ENCODE results near the gene KRT3.
"Not testable (repeated sequence)": the region's sequence is repeated elsewhere in the genome, so short reads cannot be mapped to it uniquely, and the experiment has no call there.

Gene KRT3

DNA sequence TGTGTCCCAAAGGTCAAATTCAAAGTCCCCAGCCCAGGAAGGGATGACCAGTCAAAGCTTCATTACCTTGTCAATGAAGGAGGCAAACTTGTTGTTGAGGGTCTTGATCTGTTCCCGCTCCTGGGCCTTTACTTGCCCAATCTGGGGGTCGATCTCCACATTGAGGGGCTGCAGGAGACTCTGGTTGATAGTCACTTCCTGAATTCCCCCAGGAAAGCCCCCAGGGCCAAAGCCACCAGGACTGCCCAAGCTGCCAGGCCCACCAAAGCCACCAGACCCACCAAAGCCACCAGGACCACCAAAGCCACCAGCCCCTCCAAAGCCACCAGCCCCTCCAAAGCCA, 614 bp downstream of the KRT3 start:
- H3K27ac ChIP-seq (ENCODE audit: low read length); H3K9me3 ChIP-seq (ENCODE audit: control insufficient read depth in 2 of 2, low read length in 2 of 2); H3K4me1 ChIP-seq (ENCODE audit: control insufficient read depth, insufficient read depth, low read length); H3K36me3 ChIP-seq (ENCODE audit: control insufficient read depth in 2 of 2, insufficient read depth in 2 of 2, low read length in 2 of 2); H3K9ac ChIP-seq (ENCODE audit: low read length in 2 of 2); H3K4me3 ChIP-seq (ENCODE audit: low read length in 2 of 2): not testable (repeated sequence)
- peaks cover 14 to 16% of the 10 kb centered on the region in 2 donors for H3K27me3 ChIP-seq (ENCODE audit: control insufficient read depth in 1 of 2, insufficient read depth in 2 of 2, low read length in 2 of 2)

DNA sequence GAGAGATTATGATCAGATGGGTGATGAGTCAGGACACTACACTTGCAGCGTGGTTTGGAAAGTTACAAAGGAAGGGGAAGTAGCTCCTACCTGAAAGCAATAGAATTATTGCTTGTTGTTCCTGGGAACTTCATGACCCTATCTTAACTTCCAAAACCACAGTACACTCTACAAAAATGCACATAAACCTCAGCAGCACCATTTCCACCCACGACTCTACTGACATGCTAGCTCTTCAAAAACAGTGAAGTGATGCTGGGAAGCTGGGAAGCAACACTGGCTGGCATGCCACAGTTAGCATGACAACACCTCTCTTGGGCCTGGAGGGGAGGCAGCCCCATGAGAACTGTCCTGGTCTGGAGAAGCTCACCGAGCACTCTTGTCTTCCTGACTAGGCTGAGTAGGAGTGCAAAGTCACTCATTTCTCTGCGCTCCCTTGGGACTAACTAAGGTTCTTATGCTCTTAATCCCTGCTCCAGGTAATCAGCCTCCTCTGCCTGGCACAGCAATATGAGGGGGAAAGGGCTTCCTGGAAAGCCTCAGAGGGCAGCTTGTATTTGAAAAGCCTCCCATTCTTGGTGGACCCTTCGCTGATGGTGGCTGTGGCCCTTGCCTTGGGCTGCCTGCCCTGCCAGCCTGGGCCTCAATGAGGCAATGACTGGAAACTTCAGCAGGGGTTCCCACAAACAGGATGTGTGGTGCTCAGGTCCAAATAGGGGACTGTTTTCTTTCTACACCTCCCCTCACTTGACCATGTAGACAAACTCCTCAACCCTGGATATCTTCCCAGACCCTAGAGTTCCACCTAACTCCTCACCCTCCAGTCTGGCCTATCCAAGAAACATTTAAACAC, 1.2 kb downstream of the KRT3 start:
- H3K4me3 ChIP-seq (ENCODE audit: low read length in 2 of 2): no peak overlapping the region
- H3K4me1 ChIP-seq (ENCODE audit: control insufficient read depth, insufficient read depth, low read length): peaks cover 6% of the 10 kb centered on the region
- no peaks in the 10 kb centered on the region for H3K9me3 ChIP-seq (ENCODE audit: control insufficient read depth in 2 of 2, low read length in 2 of 2)
- no peak overlapping the region for H3K9ac ChIP-seq (ENCODE audit: low read length in 2 of 2)
- peaks cover 14 to 22% of the 10 kb centered on the region in 2 donors for H3K27me3 ChIP-seq (ENCODE audit: control insufficient read depth in 1 of 2, insufficient read depth in 2 of 2, low read length in 2 of 2)
- no peak overlapping the region for H3K27ac ChIP-seq (ENCODE audit: low read length)
- no peaks in the 10 kb centered on the region for H3K36me3 ChIP-seq (ENCODE audit: control insufficient read depth in 2 of 2, insufficient read depth in 2 of 2, low read length in 2 of 2)

DNA sequence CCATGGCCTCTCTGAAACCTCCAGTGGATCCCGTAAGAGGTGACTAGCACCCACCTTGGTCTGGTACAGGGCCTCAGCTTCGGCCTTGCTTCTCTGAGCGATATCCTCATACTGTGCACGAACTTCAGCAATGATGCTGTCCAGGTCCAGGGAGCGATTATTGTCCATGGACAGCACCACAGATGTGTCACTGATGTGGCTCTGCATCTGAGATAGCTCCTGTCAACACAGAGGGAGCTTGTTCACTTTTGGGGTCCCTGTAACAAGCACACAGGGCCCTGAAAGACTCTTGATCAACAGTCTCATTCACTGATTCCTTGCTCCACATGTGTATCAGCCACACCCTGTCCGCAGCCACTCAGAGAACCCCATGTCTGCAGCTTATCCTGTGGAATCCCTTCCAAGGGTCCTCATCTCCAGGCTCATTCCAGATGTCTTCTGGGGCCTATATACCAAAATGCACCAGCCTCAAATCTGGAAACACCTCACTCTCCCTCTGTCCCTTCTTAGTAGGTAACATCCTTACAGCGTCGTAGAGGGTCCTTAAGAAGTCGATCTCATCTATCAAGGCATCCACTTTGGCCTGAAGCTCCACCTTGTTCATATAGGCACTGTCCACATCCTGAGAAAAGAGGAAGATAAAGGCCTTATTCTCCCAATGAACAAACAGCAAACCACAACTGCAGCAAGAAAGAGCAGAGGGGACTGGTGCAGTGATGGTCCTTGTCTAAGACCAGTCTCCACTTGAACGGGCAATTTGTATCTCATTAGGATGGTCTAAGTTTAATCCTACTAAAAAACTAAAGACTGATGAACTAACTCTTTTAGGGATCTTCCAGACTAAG, 3.5 kb downstream of the KRT3 start:
- Histone ChIP-seq H3K4me1 (ENCODE audit: control insufficient read depth, insufficient read depth, low read length) (peaks cover 6% of the 10 kb centered on the region), H3K9me3 (ENCODE audit: control insufficient read depth in 2 of 2, low read length in 2 of 2) (no peaks in the 10 kb centered on the region), H3K27me3 (ENCODE audit: control insufficient read depth in 1 of 2, insufficient read depth in 2 of 2, low read length in 2 of 2) (peaks cover 19 to 23% of the 10 kb centered on the region in 2 donors), H3K36me3 (ENCODE audit: control insufficient read depth in 2 of 2, insufficient read depth in 2 of 2, low read length in 2 of 2) (no peaks in the 10 kb centered on the region), H3K27ac (ENCODE audit: low read length) (no peak overlapping the region), H3K4me3 (ENCODE audit: low read length in 2 of 2) (no peak overlapping the region), H3K9ac (ENCODE audit: low read length in 2 of 2) (no peak overlapping the region)

DNA sequence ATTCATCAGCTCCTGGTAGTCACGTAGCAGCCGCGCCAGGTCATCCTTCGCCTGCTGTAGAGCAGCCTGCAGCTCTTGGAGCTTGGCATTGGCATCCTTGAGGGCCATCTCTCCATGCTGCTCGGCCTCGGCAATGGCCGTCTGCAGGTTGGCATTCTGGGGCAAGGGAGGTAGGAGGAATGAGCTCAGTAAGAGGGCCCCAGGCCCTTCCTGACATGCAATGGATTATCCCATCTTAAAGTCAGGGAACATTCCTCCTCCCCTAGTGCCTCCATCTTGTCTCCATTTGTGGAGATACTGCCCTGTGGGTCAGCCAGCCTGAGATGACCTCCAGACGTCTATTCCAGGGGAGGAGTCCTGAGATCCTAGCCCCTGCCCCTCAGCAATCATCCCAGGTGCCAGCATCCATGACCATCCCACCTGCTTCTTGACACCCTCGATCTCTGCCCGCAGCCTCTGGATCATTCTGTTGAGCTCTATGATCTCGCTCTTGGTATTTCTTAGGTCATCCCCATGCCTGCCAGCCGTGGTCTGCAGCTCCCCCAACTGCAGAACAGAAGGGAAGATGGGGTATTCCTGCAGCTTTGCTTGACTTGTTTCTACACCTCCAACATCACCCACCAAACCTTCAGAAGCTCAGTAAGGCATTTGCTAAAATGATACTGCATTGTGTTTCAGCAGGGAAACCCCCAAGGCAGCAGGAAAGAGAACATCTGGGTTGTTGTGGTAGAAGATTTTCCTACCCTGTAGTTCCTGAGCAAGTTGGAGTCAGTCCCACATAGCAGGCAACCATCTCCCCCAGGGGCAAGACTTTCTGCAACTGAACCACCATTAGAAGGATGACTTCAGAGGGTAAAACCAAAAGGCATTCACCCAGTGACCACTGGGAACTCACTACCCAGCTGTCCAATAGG, 4.4 kb downstream of the KRT3 start:
- H3K4me3 ChIP-seq (ENCODE audit: low read length in 2 of 2): no peak overlapping the region
- H3K4me1 ChIP-seq (ENCODE audit: control insufficient read depth, insufficient read depth, low read length): peaks cover 6% of the 10 kb centered on the region
- no peaks in the 10 kb centered on the region for H3K36me3 ChIP-seq (ENCODE audit: control insufficient read depth in 2 of 2, insufficient read depth in 2 of 2, low read length in 2 of 2)
- no peaks in the 10 kb centered on the region for H3K9me3 ChIP-seq (ENCODE audit: control insufficient read depth in 2 of 2, low read length in 2 of 2)
- H3K27ac ChIP-seq (ENCODE audit: low read length): no peak overlapping the region
- peaks cover 19 to 23% of the 10 kb centered on the region in 2 donors for H3K27me3 ChIP-seq (ENCODE audit: control insufficient read depth in 1 of 2, insufficient read depth in 2 of 2, low read length in 2 of 2)
- H3K9ac ChIP-seq (ENCODE audit: low read length in 2 of 2): no peak overlapping the region

DNA sequence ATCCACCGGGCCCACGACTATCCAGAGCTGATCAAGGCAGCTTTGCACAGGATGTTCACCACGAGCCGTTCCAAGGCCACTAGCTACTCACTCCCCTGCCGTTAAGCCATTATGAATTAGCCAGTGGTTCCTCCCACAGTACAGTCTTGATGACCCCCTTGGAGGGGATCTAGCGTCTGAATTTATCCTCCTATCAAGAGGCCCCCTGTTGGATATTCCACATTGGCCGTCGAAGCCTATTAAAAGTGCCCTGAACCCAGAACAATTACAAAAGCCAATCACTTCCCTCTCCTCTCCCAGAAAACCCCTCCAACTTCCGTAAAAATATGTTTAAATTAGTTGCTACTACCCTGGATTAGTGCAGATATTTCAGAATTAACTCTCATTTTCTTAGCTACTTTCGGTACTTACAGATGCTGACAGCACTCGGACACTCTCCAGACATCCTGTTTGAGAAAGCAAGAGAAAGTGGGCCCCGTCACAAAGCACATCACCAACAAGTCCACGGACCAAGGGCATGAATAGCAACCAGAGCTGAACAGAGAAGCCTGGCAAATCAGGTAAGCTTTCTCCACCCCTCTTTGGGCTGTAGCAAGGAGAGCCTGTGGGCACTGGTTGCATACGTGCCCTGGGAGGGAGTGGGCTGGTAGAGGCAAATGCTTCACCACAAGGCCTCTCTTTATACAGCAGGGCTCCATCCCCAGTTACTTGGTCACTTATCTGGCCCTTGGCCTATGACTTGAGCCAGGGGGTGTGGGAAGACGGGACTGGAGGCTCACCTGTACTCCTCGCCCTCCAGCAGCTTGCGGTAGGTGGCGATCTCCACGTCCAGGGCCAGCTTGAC, 5.3 kb downstream of the KRT3 start:
- no peak overlapping the region for H3K9ac ChIP-seq (ENCODE audit: low read length in 2 of 2)

DNA sequence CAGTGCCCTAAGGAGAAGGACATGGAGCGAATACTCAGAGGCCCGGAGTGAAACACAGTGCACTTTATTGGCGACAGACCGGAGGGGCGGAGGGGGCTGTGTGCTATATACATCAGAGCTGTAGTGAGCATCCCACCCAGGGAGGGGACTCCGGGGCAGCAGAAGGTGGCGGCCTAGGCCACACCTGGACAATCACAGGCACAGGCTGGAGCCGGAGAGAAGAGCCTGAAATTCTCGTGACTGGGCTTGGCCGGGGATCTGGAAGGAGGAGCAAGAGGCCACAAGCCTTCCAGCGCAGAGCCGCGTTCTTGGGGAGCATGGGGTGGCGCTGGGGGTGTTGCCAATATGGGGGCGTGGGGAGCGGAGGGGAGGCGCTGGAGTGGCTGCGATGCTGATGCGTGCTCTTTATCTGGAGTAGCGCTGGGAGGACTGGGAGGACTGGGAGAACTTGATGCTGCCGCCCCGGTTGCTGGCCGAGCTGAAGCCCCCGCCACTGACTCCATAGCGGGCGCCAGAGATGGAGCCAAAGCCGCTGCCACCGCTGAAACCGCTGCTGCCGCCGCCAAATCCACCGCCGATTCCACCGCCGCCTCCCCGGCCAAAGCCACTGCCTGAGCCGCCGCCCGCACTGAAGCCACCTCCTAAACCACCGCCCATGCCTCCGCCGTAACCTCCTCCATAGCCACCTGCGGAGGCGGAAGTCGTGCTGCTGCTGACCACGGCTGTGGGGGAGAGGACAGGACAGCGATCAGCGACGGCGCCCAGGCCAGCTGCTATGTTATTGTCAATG, 6.1 kb downstream of the KRT3 start:
- no peak overlapping the region for H3K27ac ChIP-seq (ENCODE audit: low read length)
- no peak overlapping the region for H3K9ac ChIP-seq (ENCODE audit: low read length in 2 of 2)
- H3K27me3 ChIP-seq (ENCODE audit: control insufficient read depth in 1 of 2, insufficient read depth in 2 of 2, low read length in 2 of 2): peaks cover 19 to 23% of the 10 kb centered on the region in 2 donors
- no peaks in the 10 kb centered on the region for H3K36me3 ChIP-seq (ENCODE audit: control insufficient read depth in 2 of 2, insufficient read depth in 2 of 2, low read length in 2 of 2)
- no peak overlapping the region for H3K4me3 ChIP-seq (ENCODE audit: low read length in 2 of 2)
- H3K9me3 ChIP-seq (ENCODE audit: control insufficient read depth in 2 of 2, low read length in 2 of 2): no peaks in the 10 kb centered on the region
- H3K4me1 ChIP-seq (ENCODE audit: control insufficient read depth, insufficient read depth, low read length): peaks cover 6% of the 10 kb centered on the region

More for the DNA sequence above, 5.3 kb downstream of the KRT3 start:
- no peaks in the 10 kb centered on the region for H3K9me3 ChIP-seq (ENCODE audit: control insufficient read depth in 2 of 2, low read length in 2 of 2)
- H3K36me3 ChIP-seq (ENCODE audit: control insufficient read depth in 2 of 2, insufficient read depth in 2 of 2, low read length in 2 of 2): no peaks in the 10 kb centered on the region
- peaks cover 19 to 23% of the 10 kb centered on the region in 2 donors for H3K27me3 ChIP-seq (ENCODE audit: control insufficient read depth in 1 of 2, insufficient read depth in 2 of 2, low read length in 2 of 2)
- H3K27ac ChIP-seq (ENCODE audit: low read length): no peak overlapping the region
- peaks cover 6% of the 10 kb centered on the region for H3K4me1 ChIP-seq (ENCODE audit: control insufficient read depth, insufficient read depth, low read length)
- H3K4me3 ChIP-seq (ENCODE audit: low read length in 2 of 2): no peak overlapping the region

DNA sequence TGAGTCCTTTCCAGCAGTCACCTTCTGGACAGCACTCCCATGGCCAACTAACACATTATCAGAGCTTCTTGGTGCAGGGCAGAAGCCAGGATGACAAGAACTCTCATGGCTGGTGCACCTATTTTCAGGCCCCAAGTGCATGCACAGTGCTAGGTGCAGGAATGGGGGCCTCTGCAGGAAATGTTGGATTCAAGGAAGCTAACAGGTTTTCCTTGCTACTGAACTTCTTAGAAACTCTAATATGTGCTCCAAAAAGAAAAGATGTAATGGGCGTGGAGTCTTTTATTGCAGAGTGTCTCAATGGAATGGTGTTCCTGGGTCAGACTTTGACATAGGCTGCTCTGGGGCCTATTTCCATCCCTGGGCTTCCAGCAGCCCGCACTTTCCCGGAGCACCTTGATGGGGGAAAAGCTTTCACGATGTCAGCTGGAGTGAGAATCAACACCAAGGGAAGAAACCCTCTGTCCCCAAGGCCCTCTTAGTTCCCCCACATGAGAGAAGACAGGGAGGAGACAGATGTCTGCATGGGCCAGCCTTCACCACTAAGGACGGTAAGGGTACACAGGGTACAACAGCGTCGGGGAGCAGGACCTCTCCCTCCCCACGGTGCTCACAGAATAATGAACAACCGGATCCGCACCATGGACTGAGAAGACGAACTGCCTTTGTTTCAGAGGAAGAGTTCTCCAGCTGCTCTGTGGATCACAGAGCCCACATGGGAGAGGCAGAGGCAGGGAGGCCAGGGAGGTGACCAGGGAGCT, 6.9 kb downstream of the KRT3 start:
- peaks cover 6% of the 10 kb centered on the region for H3K4me1 ChIP-seq (ENCODE audit: control insufficient read depth, insufficient read depth, low read length)
- H3K4me3 ChIP-seq (ENCODE audit: low read length in 2 of 2): no peak overlapping the region
- H3K27ac ChIP-seq (ENCODE audit: low read length): no peak overlapping the region
- no peaks in the 10 kb centered on the region for H3K9me3 ChIP-seq (ENCODE audit: control insufficient read depth in 2 of 2, low read length in 2 of 2)
- no peaks in the 10 kb centered on the region for H3K36me3 ChIP-seq (ENCODE audit: control insufficient read depth in 2 of 2, insufficient read depth in 2 of 2, low read length in 2 of 2)
- peaks cover 20 to 21% of the 10 kb centered on the region in 2 donors for H3K27me3 ChIP-seq (ENCODE audit: control insufficient read depth in 1 of 2, insufficient read depth in 2 of 2, low read length in 2 of 2)
- no peak overlapping the region for H3K9ac ChIP-seq (ENCODE audit: low read length in 2 of 2)

DNA sequence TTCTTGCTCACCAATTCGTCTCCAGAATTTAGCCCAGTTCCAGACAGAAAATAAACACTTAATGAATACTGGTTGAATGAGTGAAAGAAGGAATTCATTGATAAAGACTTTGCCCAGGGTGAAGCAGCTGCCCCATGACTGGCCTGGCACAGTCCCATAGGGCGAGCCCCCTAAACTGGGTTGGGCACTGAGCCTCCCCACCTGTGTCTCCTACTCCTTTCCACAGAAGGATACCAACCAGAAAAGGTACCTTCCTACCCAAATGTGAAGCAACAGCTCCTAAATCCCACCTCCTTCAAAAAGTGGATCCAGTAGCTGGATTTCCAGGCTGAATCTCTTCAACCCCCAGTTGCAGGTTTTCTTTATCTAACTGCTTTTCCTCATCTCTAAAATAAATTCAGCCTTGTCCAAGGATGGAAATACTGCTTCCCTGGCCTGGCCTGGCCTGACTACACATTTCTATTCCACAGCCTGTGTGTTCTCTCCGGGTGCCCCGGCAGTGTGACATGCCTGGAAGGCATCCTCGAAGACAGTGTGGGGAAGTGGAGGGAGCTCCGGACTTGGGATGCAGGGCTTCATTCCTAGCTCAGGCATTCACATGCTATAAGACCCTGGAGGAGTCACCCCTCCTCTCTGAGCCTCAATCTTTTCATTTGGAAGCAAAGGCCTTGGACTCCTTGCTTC, 7.6 kb downstream of the KRT3 start:
- no peak overlapping the region for H3K9ac ChIP-seq (ENCODE audit: low read length in 2 of 2)
- H3K27me3 ChIP-seq (ENCODE audit: control insufficient read depth in 1 of 2, insufficient read depth in 2 of 2, low read length in 2 of 2): peaks cover 21 to 23% of the 10 kb centered on the region in 2 donors
- H3K9me3 ChIP-seq (ENCODE audit: control insufficient read depth in 2 of 2, low read length in 2 of 2): no peaks in the 10 kb centered on the region
- no peaks in the 10 kb centered on the region for H3K36me3 ChIP-seq (ENCODE audit: control insufficient read depth in 2 of 2, insufficient read depth in 2 of 2, low read length in 2 of 2)
- no peak overlapping the region for H3K27ac ChIP-seq (ENCODE audit: low read length)
- H3K4me3 ChIP-seq (ENCODE audit: low read length in 2 of 2): no peak overlapping the region
- H3K4me1 ChIP-seq (ENCODE audit: control insufficient read depth, insufficient read depth, low read length): peaks cover 6% of the 10 kb centered on the region
